Astrocyte (in vitro differentiated cells and primary cell): ENCODE data around the gene CSH2. TPM values are rescaled to one million over a fixed set of nuclear protein-coding genes. Genes with fewer than 3 reads are reported as not detected.

ENCODE experiments used
- total RNA-seq: library from RNA; stranded (reverse); gene quantifications from 2 replicates; pipeline ENCODE4 v1.2.1, GENCODE V29; 2021

The CSH2 gene
- total RNA-seq, 1 donor from 2014 or later: 4.3 TPM

Other genes with a start within 250 kb of the CSH2 start
- 54.8 and 55.0 TPM in 2 replicates for gene LIMD2, start 173.6 kb downstream of the CSH2 start, total RNA-seq
- gene STRADA, start 131.9 kb downstream of the CSH2 start, total RNA-seq: 28.6 and 35.7 TPM in 2 replicates
- gene CCDC47, start 100.1 kb downstream of the CSH2 start, total RNA-seq: 92.8 and 95.6 TPM in 2 replicates
- gene DDX42, start 99.5 kb downstream of the CSH2 start, total RNA-seq: 120 and 125 TPM in 2 replicates
- 110 and 116 TPM in 2 replicates for gene PSMC5, start 46.2 kb downstream of the CSH2 start, total RNA-seq
- gene FTSJ3, start 46.0 kb downstream of the CSH2 start, total RNA-seq: 41.8 and 50.2 TPM in 2 replicates
- gene SMARCD2, start 31.0 kb downstream of the CSH2 start, total RNA-seq: 33.9 and 34.5 TPM in 2 replicates
- gene GH2, start 8.3 kb upstream of the CSH2 start, total RNA-seq: not detected in 2 replicates
- gene CSH1, start 22.9 kb upstream of the CSH2 start, total RNA-seq: 8.9 and 15.5 TPM in 2 replicates
- not detected in 2 replicates for gene CSHL1, start 37.6 kb upstream of the CSH2 start, total RNA-seq
- not detected in 2 replicates for gene GH1, start 45.2 kb upstream of the CSH2 start, total RNA-seq
- gene CD79B, start 58.7 kb upstream of the CSH2 start, total RNA-seq: 0.25 TPM in 1 of 2 replicates, not detected in the other
- 0.22 and 0.43 TPM in 2 replicates for gene SCN4A, start 99.2 kb upstream of the CSH2 start, total RNA-seq
- gene PRR29, start 124.7 kb upstream of the CSH2 start, total RNA-seq: 0.54 and 0.94 TPM in 2 replicates
- not detected in 2 replicates for gene ICAM2, start 147.0 kb upstream of the CSH2 start, total RNA-seq